Lung (tissue), 12 donors: Measurements from ENCODE around the gene GBA3. TPM values are rescaled to one million over a fixed set of nuclear protein-coding genes. Genes with fewer than 3 reads are reported as not detected.

Source experiments
- ATAC-seq: fragments of 200-7000 bp; cut with Tn5 transposase; one replicate; pipeline ENCODE4 v1.9.1; 2020; ENCODE audit warnings: moderate number of reproducible peaks; ENCODE audit not compliant: insufficient read depth, low FRiP score
- DNase-seq, 3 donors: peaks; one replicate each; pipeline ENCODE4 v3.0.0-alpha.2; 2013 to 2017
- H3K27ac ChIP-seq, 2 donors: one replicate each; pipeline ENCODE4 v1.5.1; 2013; ENCODE audit warnings: mild to moderate bottlenecking in 2 of 2, moderate library complexity in 2 of 2, control low read depth in 1 of 2, inconsistent platforms in 1 of 2, low read depth in 1 of 2, low read length in 1 of 2
- H3K27me3 ChIP-seq, 3 donors: one replicate each; pipeline ENCODE4 v1.5.1; 2013; ENCODE audit warnings: low read length in 2 of 3; ENCODE audit not compliant: control insufficient read depth in 3 of 3, insufficient read depth in 3 of 3
- H3K36me3 ChIP-seq, 4 donors: one replicate each; pipeline ENCODE4 v1.5.1; 2013; ENCODE audit warnings: low read length in 4 of 4, mild to moderate bottlenecking in 1 of 4, moderate library complexity in 1 of 4; ENCODE audit not compliant: control insufficient read depth in 4 of 4, insufficient read depth in 4 of 4
- H3K4me1 ChIP-seq, 5 donors: one replicate each; pipeline ENCODE4 v1.5.1; 2013; ENCODE audit warnings: low read length in 5 of 5, mild to moderate bottlenecking in 2 of 5, moderate library complexity in 1 of 5; ENCODE audit not compliant: control insufficient read depth in 5 of 5, insufficient read depth in 5 of 5
- H3K4me3 ChIP-seq: one replicate; pipeline ENCODE4 v1.5.1; 2013; ENCODE audit warnings: mild to moderate bottlenecking, control low read depth, moderate library complexity
- H3K9ac ChIP-seq, 2 donors: one replicate each; pipeline ENCODE4 v1.5.1; 2013; ENCODE audit warnings: low read length in 2 of 2, control low read depth in 1 of 2; ENCODE audit not compliant: insufficient read depth in 1 of 2
- H3K9me3 ChIP-seq, 4 donors: one replicate each; pipeline ENCODE4 v1.5.1; 2013; ENCODE audit warnings: low read length in 3 of 4, mild to moderate bottlenecking in 1 of 4, moderate library complexity in 1 of 4; ENCODE audit not compliant: control insufficient read depth in 4 of 4, insufficient read depth in 3 of 4
- WGBS, 2 donors: extraction: QIAGEN DNeasy Blood & Tissue Kit; methylation state at CpG; one replicate each; pipeline ENCODE4 v1.1.7; 2013; 5-methylcytosine and 5-hydroxymethylcytosine counted together
- polyA plus RNA-seq, 2 donors: library from polyadenylated mRNA; stranded (reverse); fragments of 200-250 nt; gene quantifications; one replicate each; pipeline ENCODE4 v1.2.1, GENCODE V29; 2013
- total RNA-seq, 2 donors: library from RNA; depleted of rRNA in 1 of 2; stranded (reverse); fragments of >200 nt in 1 of 2; gene quantifications; one replicate each; pipeline ENCODE4 v1.2.1, GENCODE V29; 2014 to 2021
- TF ChIP-seq, protein P1 (sequence below): IDR thresholded peaks from 2 replicates; pipeline ENCODE4 v1.5.1; 2012; ENCODE audit warnings: mild to moderate bottlenecking; ENCODE audit errors: control extremely low read depth, extremely low read depth
- donor health status: control.
- donor health status: control.
- donor health status: Bipolar disorder and iron deficiency.
- donor health status: healthy.
- donor health status: DM: yes; HTN: yes; CAD: no.

The GBA3 gene
- total and polyA plus RNA-seq, 4 donors: 0.23 to 0.34 (median 0.31) TPM; not detected in 1

DNA sequence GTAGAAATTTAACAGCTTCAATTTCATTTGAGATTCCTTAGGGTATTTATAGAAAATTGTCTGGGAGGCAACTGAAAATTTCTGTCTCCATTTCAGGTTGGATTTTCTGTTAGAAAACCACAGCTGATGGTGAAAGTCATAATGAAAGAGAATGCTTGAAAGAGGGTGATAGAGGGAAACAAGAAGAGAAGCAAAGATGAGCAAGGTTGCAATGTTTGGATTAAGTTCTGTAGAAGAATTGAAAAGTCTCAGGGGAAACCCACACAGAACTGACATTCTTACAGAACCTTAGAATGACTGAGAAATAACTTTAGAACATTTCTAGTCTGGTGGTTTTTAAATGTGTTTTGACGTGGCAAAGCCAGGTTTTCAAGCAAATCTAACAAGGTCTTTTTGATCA is 14.7 kb downstream of the GBA3 start:
- H3K4me3 ChIP-seq: no peak overlapping the region
- 75 to 94% methylated on average over 1 of the region's 1 CpG for WGBS, 2 donors
- H3K36me3 ChIP-seq: no peaks in the 10 kb centered on the region
- H3K9me3 ChIP-seq: peaks cover 0 to 2% (median 0%) of the 10 kb centered on the region in 4 donors
- H3K9ac ChIP-seq: no peak overlapping the region
- no peak for DNase-seq
- TF ChIP-seq, protein P1, sequence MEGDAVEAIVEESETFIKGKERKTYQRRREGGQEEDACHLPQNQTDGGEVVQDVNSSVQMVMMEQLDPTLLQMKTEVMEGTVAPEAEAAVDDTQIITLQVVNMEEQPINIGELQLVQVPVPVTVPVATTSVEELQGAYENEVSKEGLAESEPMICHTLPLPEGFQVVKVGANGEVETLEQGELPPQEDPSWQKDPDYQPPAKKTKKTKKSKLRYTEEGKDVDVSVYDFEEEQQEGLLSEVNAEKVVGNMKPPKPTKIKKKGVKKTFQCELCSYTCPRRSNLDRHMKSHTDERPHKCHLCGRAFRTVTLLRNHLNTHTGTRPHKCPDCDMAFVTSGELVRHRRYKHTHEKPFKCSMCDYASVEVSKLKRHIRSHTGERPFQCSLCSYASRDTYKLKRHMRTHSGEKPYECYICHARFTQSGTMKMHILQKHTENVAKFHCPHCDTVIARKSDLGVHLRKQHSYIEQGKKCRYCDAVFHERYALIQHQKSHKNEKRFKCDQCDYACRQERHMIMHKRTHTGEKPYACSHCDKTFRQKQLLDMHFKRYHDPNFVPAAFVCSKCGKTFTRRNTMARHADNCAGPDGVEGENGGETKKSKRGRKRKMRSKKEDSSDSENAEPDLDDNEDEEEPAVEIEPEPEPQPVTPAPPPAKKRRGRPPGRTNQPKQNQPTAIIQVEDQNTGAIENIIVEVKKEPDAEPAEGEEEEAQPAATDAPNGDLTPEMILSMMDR: no peak
- no peak for ATAC-seq
- no peaks in the 10 kb centered on the region for H3K27me3 ChIP-seq
- H3K4me1 ChIP-seq: no peaks in the 10 kb centered on the region
- no peak overlapping the region for H3K27ac ChIP-seq

DNA sequence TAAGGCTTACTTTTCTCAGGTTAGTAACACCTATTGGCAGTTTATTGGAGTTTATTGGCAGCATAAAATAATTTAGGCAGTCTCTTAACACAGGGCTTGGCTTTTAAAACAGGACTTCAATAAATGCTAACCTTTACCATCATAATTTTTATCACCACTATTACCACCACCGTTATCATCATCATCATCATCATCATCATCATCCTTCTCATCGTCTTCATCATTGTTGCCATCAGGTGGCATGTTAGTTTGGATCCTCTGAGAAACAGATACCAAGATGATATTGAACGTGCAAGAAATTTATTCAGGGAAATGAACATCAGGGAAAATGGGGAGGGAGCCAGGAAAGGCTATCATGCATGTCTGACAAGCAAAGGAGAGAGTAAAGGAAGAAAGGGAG is 16.2 kb downstream of the GBA3 start:
- H3K4me1 ChIP-seq: no peaks in the 10 kb centered on the region
- no peak overlapping the region for H3K4me3 ChIP-seq
- TF ChIP-seq, protein P1: no peak
- peaks cover 0 to 2% (median 0%) of the 10 kb centered on the region in 4 donors for H3K9me3 ChIP-seq
- no peaks in the 10 kb centered on the region for H3K36me3 ChIP-seq
- H3K9ac ChIP-seq: no peak overlapping the region
- H3K27me3 ChIP-seq: no peaks in the 10 kb centered on the region
- no peak for DNase-seq
- no peak for ATAC-seq
- 84 to 86% methylated on average over 3 of the region's 3 CpGs for WGBS, 2 donors
- H3K27ac ChIP-seq: no peak overlapping the region

DNA sequence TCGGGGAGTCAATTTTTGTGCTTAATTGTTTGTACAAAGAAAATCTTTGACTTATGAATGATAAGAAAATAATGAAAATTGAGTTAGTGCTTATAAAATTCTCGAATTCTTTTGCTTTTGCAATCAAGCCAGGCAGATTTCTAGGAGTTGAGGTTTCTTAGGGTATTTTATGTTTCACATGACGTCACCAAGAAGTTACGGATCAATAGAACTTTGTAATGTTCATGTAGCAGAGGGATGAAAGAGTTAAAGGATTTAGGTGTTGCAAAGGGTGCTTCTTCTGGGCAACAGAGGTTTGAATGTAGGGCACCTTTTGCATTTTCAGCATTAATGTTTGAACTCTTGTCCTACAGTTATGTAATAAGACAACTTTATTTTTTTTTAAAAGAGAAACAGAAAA is 19.4 kb downstream of the GBA3 start:
- Histone ChIP-seq H3K9ac (no peak overlapping the region), H3K9me3 (peaks cover 0 to 4% (median 0%) of the 10 kb centered on the region in 4 donors), H3K36me3 (no peaks in the 10 kb centered on the region), H3K27ac (no peak overlapping the region), H3K27me3 (no peaks in the 10 kb centered on the region), H3K4me3 (no peak overlapping the region), H3K4me1 (no peaks in the 10 kb centered on the region)
- no peak for DNase-seq
- 79 to 82% methylated on average over 4 of the region's 4 CpGs for WGBS, 2 donors
- TF ChIP-seq, protein P1: no peak
- no peak for ATAC-seq

DNA sequence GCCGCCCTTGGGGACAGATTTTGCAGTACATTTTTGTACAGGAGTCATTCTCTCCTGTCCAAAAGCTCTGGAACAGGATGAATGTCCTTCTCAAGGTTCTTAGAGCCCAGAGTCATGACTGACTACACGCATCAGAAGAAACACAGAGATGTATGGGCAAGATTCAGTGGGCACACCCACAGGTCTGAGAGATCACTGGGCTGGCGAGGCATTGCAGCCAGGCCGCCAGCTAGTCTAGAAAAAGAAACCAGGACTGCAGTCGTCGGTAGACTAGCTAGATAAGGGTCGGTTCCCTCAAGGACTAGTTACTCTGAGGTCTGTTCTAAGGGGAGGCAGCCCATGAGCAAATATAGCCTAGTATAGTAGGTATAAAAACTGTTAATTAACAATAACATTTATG is 19.8 kb downstream of the GBA3 start:
- WGBS, 2 donors: 87 to 93% methylated on average over 7 of the region's 7 CpGs
- TF ChIP-seq, protein P1: no peak
- no peak overlapping the region for H3K27ac ChIP-seq
- no peak overlapping the region for H3K4me3 ChIP-seq
- no peak overlapping the region for H3K9ac ChIP-seq
- H3K36me3 ChIP-seq: no peaks in the 10 kb centered on the region
- DNase-seq (no peak), ATAC-seq (no peak)
- H3K27me3 ChIP-seq: no peaks in the 10 kb centered on the region
- H3K9me3 ChIP-seq: peaks cover 0 to 4% (median 0%) of the 10 kb centered on the region in 4 donors
- no peaks in the 10 kb centered on the region for H3K4me1 ChIP-seq
